Trophoblast cell (in vitro differentiated cells and primary cell): ENCODE results near the gene LEO1.

Experiments
- DNase-seq, 2 donors: peaks; one replicate each; pipeline ENCODE4 v3.0.0-alpha.2; 2016
- H2AFZ ChIP-seq: 2 replicates; pipeline ENCODE4 v1.6.1; 2013; ENCODE audit warnings: low read length, moderate library complexity, mild to moderate bottlenecking; ENCODE audit not compliant: insufficient read depth, poor library complexity
- H2AK5ac ChIP-seq: 2 replicates; pipeline ENCODE4 v1.6.1; 2013; ENCODE audit warnings: mild to moderate bottlenecking, low read length
- H2BK120ac ChIP-seq: 2 replicates; pipeline ENCODE4 v1.6.1; 2013; ENCODE audit warnings: low read length, mild to moderate bottlenecking, moderate library complexity; ENCODE audit not compliant: insufficient read depth, poor library complexity
- H2BK12ac ChIP-seq: 2 replicates; pipeline ENCODE4 v1.6.1; 2013; ENCODE audit warnings: mild to moderate bottlenecking, low read length, moderate library complexity
- H2BK5ac ChIP-seq: 2 replicates; pipeline ENCODE4 v1.6.1; 2013; ENCODE audit warnings: low read length, low read depth, moderate library complexity, mild to moderate bottlenecking; ENCODE audit not compliant: poor library complexity
- H3K14ac ChIP-seq: 2 replicates; pipeline ENCODE4 v1.6.1; 2013; ENCODE audit warnings: mild to moderate bottlenecking, low read length
- H3K18ac ChIP-seq: 2 replicates; pipeline ENCODE4 v1.6.1; 2013; ENCODE audit warnings: mild to moderate bottlenecking, low read length
- H3K23ac ChIP-seq: 2 replicates; pipeline ENCODE4 v1.6.1; 2013; ENCODE audit warnings: low read length
- H3K27ac ChIP-seq: 2 replicates; pipeline ENCODE4 v1.5.1; 2013; ENCODE audit warnings: low read depth, mild to moderate bottlenecking, inconsistent platforms, low read length, moderate library complexity
- H3K27me3 ChIP-seq: 2 replicates; pipeline ENCODE4 v1.6.1; 2013; ENCODE audit warnings: inconsistent platforms, mild to moderate bottlenecking, low read length, moderate library complexity; ENCODE audit not compliant: insufficient read depth
- H3K36me3 ChIP-seq, 2 experiments: 1 replicate in 1 of 2; 2 replicates in 1 of 2; pipeline ENCODE4 v1.6.1; 2013; ENCODE audit warnings: low read length in 2 of 2, mild to moderate bottlenecking in 2 of 2, moderate library complexity in 1 of 2; ENCODE audit not compliant: insufficient read depth in 2 of 2, control insufficient read depth in 1 of 2
- H3K4ac ChIP-seq: 2 replicates; pipeline ENCODE4 v1.6.1; 2013; ENCODE audit warnings: low read depth, mild to moderate bottlenecking, low read length, moderate library complexity
- H3K4me1 ChIP-seq, 2 experiments: 1 replicate in 1 of 2; 2 replicates in 1 of 2; pipeline ENCODE4 v1.6.1; 2013; ENCODE audit warnings: low read length in 2 of 2, mild to moderate bottlenecking in 2 of 2, moderate library complexity in 1 of 2; ENCODE audit not compliant: insufficient read depth in 2 of 2, control insufficient read depth in 1 of 2
- H3K4me2 ChIP-seq: 2 replicates; pipeline ENCODE4 v1.6.1; 2013; ENCODE audit warnings: inconsistent platforms, mild to moderate bottlenecking, low read length, moderate library complexity
- H3K4me3 ChIP-seq: 2 replicates; pipeline ENCODE4 v1.5.1; 2013; ENCODE audit warnings: mild to moderate bottlenecking, low read depth, low read length, inconsistent platforms
- H3K79me1 ChIP-seq: one replicate; pipeline ENCODE4 v1.6.1; 2013; ENCODE audit warnings: low read length
- H3K79me2 ChIP-seq: 2 replicates; pipeline ENCODE4 v1.6.1; 2013; ENCODE audit warnings: low read length, mild to moderate bottlenecking; ENCODE audit not compliant: control insufficient read depth, insufficient read depth, poor library complexity
- H3K9ac ChIP-seq: 2 replicates; pipeline ENCODE4 v1.6.1; 2013; ENCODE audit warnings: mild to moderate bottlenecking, low read length
- H3K9me3 ChIP-seq: 2 replicates; pipeline ENCODE4 v1.6.1; 2013; ENCODE audit warnings: low read depth, mild to moderate bottlenecking, control low read depth, inconsistent platforms, low read length; ENCODE audit not compliant: insufficient read depth
- H4K12ac ChIP-seq: 2 replicates; pipeline ENCODE4 v1.6.1; 2013; ENCODE audit warnings: low read depth, mild to moderate bottlenecking, low read length, moderate library complexity
- H4K8ac ChIP-seq: 2 replicates; pipeline ENCODE4 v1.6.1; 2013; ENCODE audit warnings: low read depth, mild to moderate bottlenecking, low read length, moderate library complexity
- H4K91ac ChIP-seq: one replicate; pipeline ENCODE4 v1.6.1; 2013; ENCODE audit warnings: low read depth, mild to moderate bottlenecking, low read length, moderate library complexity
- WGBS: extraction: QIAGEN DNeasy Blood & Tissue Kit; methylation state at CpG from one replicate; pipeline ENCODE4 v1.1.7; 2013; ENCODE audit warnings: missing lambda C conversion rate; ENCODE audit not compliant: insufficient read length, insufficient coverage; ENCODE audit errors: extremely low coverage; 5-methylcytosine and 5-hydroxymethylcytosine counted together

The LEO1 gene

DNA sequence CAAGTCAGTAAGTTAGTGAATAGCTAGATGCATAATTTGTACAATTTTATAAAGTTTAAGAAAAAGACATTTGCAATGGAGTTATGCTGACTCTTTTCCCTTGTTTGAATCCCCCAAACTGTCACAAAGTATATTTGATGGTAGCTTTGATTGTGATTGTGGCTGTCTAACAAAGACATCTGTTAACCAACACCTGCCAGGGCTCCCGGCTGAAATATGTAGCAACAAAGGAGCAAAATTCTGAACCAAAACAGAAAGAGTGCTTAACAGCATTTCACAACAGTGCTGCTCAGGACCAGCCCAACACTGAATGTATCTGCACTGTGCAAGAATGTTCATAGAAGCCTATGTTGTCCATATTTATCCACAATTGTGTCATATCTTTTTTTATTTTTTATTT, 39.4 kb downstream of the LEO1 start:
- no peak overlapping the region for H4K8ac ChIP-seq
- no peak for DNase-seq
- H2AK5ac ChIP-seq, result no peak overlapping the region
- no peak overlapping the region for H3K4me2 ChIP-seq
- no peak overlapping the region for H3K14ac ChIP-seq
- H2AFZ ChIP-seq, result no peak overlapping the region
- H3K27ac ChIP-seq, result no peak overlapping the region
- H3K4me3 ChIP-seq, result no peak overlapping the region
- no peaks in the 10 kb centered on the region for H3K9me3 ChIP-seq
- no peaks in the 10 kb centered on the region for H3K4me1 ChIP-seq
- no CpG with 5 or more reads among the region's 1 CpG for WGBS
- H3K27me3 ChIP-seq, result no peaks in the 10 kb centered on the region
- H2BK12ac ChIP-seq, result no peak overlapping the region
- H3K9ac ChIP-seq, result no peak overlapping the region
- peaks cover 0 to 6% of the 10 kb centered on the region in 2 experiments for H3K36me3 ChIP-seq
- H4K12ac ChIP-seq, result no peak overlapping the region
- no peak overlapping the region for H4K91ac ChIP-seq
- H2BK5ac ChIP-seq, result no peak overlapping the region
- no peak overlapping the region for H3K23ac ChIP-seq
- H3K18ac ChIP-seq, result no peak overlapping the region
- no peak overlapping the region for H3K4ac ChIP-seq
- H3K79me1 ChIP-seq, result no peaks in the 10 kb centered on the region
- no peak overlapping the region for H2BK120ac ChIP-seq
- H3K79me2 ChIP-seq, result no peaks in the 10 kb centered on the region

DNA sequence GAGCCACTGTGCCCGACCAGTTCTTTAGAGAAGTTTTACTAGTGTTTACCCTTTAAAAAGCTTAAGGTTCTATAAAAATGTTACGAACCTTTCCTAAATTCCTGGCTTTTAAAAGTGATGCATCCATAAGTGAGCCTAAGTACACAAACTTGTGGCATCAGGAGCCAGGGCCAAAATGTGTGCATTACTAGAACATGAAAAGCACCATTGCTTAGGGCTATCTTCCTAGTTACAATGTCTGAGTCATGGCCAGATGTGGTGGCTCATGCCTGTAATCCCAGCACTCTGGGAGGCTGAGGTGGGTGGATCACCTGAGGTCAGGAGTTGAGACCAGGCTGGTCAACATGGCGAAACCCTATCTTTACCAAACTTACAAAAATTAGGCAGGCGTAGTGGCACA, 39.9 kb downstream of the LEO1 start:
- no peaks in the 10 kb centered on the region for H3K79me1 ChIP-seq
- H3K27me3 ChIP-seq, result no peaks in the 10 kb centered on the region
- H2BK120ac ChIP-seq, result no peak overlapping the region
- H3K23ac ChIP-seq, result no peak overlapping the region
- H3K14ac ChIP-seq, result no peak overlapping the region
- H4K8ac ChIP-seq, result no peak overlapping the region
- H3K9me3 ChIP-seq, result no peaks in the 10 kb centered on the region
- no peak overlapping the region for H3K18ac ChIP-seq
- no peaks in the 10 kb centered on the region for H3K79me2 ChIP-seq
- H3K9ac ChIP-seq, result no peak overlapping the region
- no peak overlapping the region for H3K4ac ChIP-seq
- H3K4me1 ChIP-seq, result no peaks in the 10 kb centered on the region
- H3K36me3 ChIP-seq, result peaks cover 0 to 6% of the 10 kb centered on the region in 2 experiments
- no peak overlapping the region for H4K91ac ChIP-seq
- H2BK12ac ChIP-seq, result no peak overlapping the region
- H3K27ac ChIP-seq, result no peak overlapping the region
- no peak overlapping the region for H3K4me2 ChIP-seq
- H2BK5ac ChIP-seq, result no peak overlapping the region
- H4K12ac ChIP-seq, result no peak overlapping the region
- no CpG with 5 or more reads among the region's 4 CpGs for WGBS
- no peak overlapping the region for H2AFZ ChIP-seq
- no peak overlapping the region for H3K4me3 ChIP-seq
- peak; percentile 37 to 61 for DNase-seq
- H2AK5ac ChIP-seq, result no peak overlapping the region

DNA sequence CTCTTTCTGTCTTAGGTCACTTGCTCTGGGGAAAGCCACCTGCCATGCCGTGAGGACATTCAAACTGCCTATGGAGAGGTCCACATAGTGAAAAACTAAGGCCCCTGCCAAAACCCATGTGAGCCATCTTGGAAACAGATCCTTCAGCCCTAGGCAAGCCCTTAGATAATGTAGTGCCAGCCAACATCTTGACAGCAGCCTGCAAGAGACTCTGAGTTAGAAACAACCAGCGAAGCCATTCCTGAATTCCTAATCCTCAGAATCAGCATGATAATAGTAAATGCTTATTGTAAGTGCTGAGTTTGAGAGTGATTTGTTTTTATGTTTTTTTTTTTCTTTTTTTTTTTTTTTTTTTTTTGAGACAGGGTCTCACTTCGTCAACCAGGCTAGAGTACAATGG, 40.6 kb downstream of the LEO1 start:
- H3K4me2 ChIP-seq, result no peak overlapping the region
- no peak overlapping the region for H3K14ac ChIP-seq
- no peak overlapping the region for H2BK5ac ChIP-seq
- H4K12ac ChIP-seq, result no peak overlapping the region
- no peaks in the 10 kb centered on the region for H3K27me3 ChIP-seq
- H3K27ac ChIP-seq, result no peak overlapping the region
- no peak overlapping the region for H3K23ac ChIP-seq
- H3K4me1 ChIP-seq, result no peaks in the 10 kb centered on the region
- no peak for DNase-seq
- no peak overlapping the region for H3K4me3 ChIP-seq
- no peak overlapping the region for H3K9ac ChIP-seq
- no peaks in the 10 kb centered on the region for H3K9me3 ChIP-seq
- no peaks in the 10 kb centered on the region for H3K79me1 ChIP-seq
- no peak overlapping the region for H2AFZ ChIP-seq
- no peak overlapping the region for H2AK5ac ChIP-seq
- no peak overlapping the region for H4K8ac ChIP-seq
- WGBS, result no CpG with 5 or more reads among the region's 3 CpGs
- peaks cover 0 to 4% of the 10 kb centered on the region in 2 experiments for H3K36me3 ChIP-seq
- no peak overlapping the region for H2BK12ac ChIP-seq
- H4K91ac ChIP-seq, result no peak overlapping the region
- H3K18ac ChIP-seq, result no peak overlapping the region
- H3K4ac ChIP-seq, result no peak overlapping the region
- H3K79me2 ChIP-seq, result no peaks in the 10 kb centered on the region
- H2BK120ac ChIP-seq, result no peak overlapping the region

GRCh38 chr15:51926809-51927208, 44.8 kb downstream of the LEO1 start:
- DNase-seq, result no peak
- Histone ChIP-seq H3K23ac (no peak overlapping the region), H2BK120ac (no peak overlapping the region), H3K27ac (no peak overlapping the region), H4K8ac (no peak overlapping the region), H2BK5ac (no peak overlapping the region), H3K4me1 (no peaks in the 10 kb centered on the region), H3K18ac (no peak overlapping the region), H2AK5ac (no peak overlapping the region), H3K27me3 (no peaks in the 10 kb centered on the region), H2BK12ac (no peak overlapping the region), H3K9me3 (peaks cover 1% of the 10 kb centered on the region), H3K79me2 (no peaks in the 10 kb centered on the region), H3K4me3 (no peak overlapping the region), H3K14ac (no peak overlapping the region), H2AFZ (no peak overlapping the region), H3K79me1 (no peaks in the 10 kb centered on the region), H3K9ac (no peak overlapping the region), H3K4ac (no peak overlapping the region), H4K91ac (no peak overlapping the region), H3K36me3 (peaks cover 7 to 16% of the 10 kb centered on the region in 2 experiments), H3K4me2 (no peak overlapping the region), H4K12ac (no peak overlapping the region)
- WGBS, result no CpG with 5 or more reads among the region's 3 CpGs
